Measurements from ENCODE around the gene SLC46A3. TPM values are rescaled to one million over a fixed set of nuclear protein-coding genes. Genes with fewer than 3 reads are reported as not detected.

The SLC46A3 gene
- total RNA-seq, 4 donors from 2014 or later = 8.3 to 20.7 (median 12.0) TPM

DNA sequence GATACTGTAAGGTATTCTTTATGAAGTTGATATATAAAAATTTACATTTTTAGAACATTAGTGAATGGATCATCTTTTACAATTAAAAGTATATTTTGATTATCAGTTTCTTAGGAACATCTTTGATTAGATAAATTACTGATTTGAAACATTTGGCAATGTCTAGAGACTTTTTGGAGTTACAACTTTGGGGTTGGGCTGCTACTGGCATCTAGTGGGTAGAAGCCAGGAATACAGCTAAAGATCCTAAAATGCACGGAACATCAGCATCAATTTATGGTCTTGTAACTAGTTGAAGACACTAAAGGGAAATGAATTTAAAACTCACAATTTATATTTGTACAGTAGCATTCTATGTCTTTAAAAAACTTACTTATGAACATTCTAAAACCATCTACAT is 40.0 kb downstream of the SLC46A3 start:
- WGBS, 2 donors (ENCODE audit: low coverage in 1 of 2) = 63 to 74% methylated on average over 1 of the region's 1 CpG
- ATAC-seq = no peak
- TF ChIP-seq EP300 (IDR thresholded peaks at IDR 0.05) = no peak
- no peak for TF ChIP-seq POLR2AphosphoS5 (IDR thresholded peaks at IDR 0.05)
- TF ChIP-seq POLR2A (IDR thresholded peaks at IDR 0.05) = no peak
- no peak for TF ChIP-seq CTCF (IDR thresholded peaks at IDR 0.05)
- peaks cover 4 to 65% of the 10 kb centered on the region in 2 donors for H3K36me3 ChIP-seq
- no peaks in the 10 kb centered on the region for H3K27me3 ChIP-seq
- no peak overlapping the region for H3K27ac ChIP-seq
- H3K4me1 ChIP-seq = no peaks in the 10 kb centered on the region
- no peaks in the 10 kb centered on the region for H3K9me3 ChIP-seq
- H3K4me3 ChIP-seq = no peak overlapping the region

GRCh38 chr13:28671126-28671792 is 47.5 kb downstream of the SLC46A3 start:
- ATAC-seq = no peak
- TF ChIP-seq POLR2AphosphoS5 (IDR thresholded peaks at IDR 0.05) (no peak), POLR2A (IDR thresholded peaks at IDR 0.05) (no peak), EP300 (IDR thresholded peaks at IDR 0.05) (no peak), CTCF (IDR thresholded peaks at IDR 0.05) (no peak)
- H3K27me3 ChIP-seq = no peaks in the 10 kb centered on the region
- H3K9me3 ChIP-seq = no peaks in the 10 kb centered on the region
- no peak overlapping the region for H3K4me3 ChIP-seq
- H3K36me3 ChIP-seq = peaks cover 35 to 100% of the 10 kb centered on the region in 2 donors
- H3K27ac ChIP-seq = no peak overlapping the region
- H3K4me1 ChIP-seq = no peaks in the 10 kb centered on the region

- Histone ChIP-seq H3K27me3 (no peaks in the 10 kb centered on the region), H3K9me3 (no peaks in the 10 kb centered on the region), H3K4me1 (peaks cover 0 to 3% (median 0%) of the 10 kb centered on the region in 3 donors), H3K36me3 (peaks cover 28 to 100% of the 10 kb centered on the region in 2 donors), H3K4me3 (no peak overlapping the region), H3K27ac (no peak overlapping the region)
- 88 to 91% methylated on average over 6 to 9 of the region's 9 CpGs for WGBS, 2 donors (ENCODE audit: low coverage in 1 of 2)
- no peak for TF ChIP-seq EP300 (IDR thresholded peaks at IDR 0.05)
- TF ChIP-seq POLR2AphosphoS5 (IDR thresholded peaks at IDR 0.05) = no peak
- no peak for TF ChIP-seq CTCF (IDR thresholded peaks at IDR 0.05)
- TF ChIP-seq POLR2A (IDR thresholded peaks at IDR 0.05) = no peak
- ATAC-seq = no peak
These were observed 51.8 kb downstream of the SLC46A3 start for GRCh38 chr13:28666897-28667488.

DNA sequence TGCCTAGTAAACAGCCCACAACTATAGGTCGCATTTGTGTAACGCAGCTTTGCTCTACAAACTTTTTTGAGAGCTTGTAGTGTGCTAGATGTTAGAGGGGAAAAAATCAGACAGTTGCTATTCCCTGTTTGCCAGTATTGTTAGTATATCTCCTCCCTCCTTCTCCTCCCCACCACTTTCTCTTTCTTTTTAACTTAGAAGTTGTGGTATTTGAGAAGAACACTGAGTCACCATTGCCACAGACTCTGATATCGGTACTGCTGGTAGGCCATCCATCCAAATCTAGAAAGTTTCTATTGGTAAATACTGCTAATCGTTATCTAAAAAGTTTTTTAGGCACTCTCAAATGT is 59.2 kb downstream of the SLC46A3 start:
- H3K4me3 ChIP-seq = peak overlapping the region; percentile 90 to 98
- TF ChIP-seq POLR2A (IDR thresholded peaks at IDR 0.05) (no peak), CTCF (IDR thresholded peaks at IDR 0.05) (no peak), EP300 (IDR thresholded peaks at IDR 0.05) (no peak), POLR2AphosphoS5 (IDR thresholded peaks at IDR 0.05) (no peak)
- WGBS, 2 donors (ENCODE audit: low coverage in 1 of 2) = 6 to 34% methylated on average over 3 to 4 of the region's 4 CpGs
- ATAC-seq = no peak
- H3K4me1 ChIP-seq = peaks cover 11 to 54% (median 16%) of the 10 kb centered on the region in 3 donors
- H3K9me3 ChIP-seq = no peaks in the 10 kb centered on the region
- no peaks in the 10 kb centered on the region for H3K27me3 ChIP-seq
- peaks cover 1 to 35% of the 10 kb centered on the region in 2 donors for H3K36me3 ChIP-seq
- H3K27ac ChIP-seq = peak overlapping the region; percentile 88 to 95 (median 92)

Data from gastroesophageal sphincter (tissue), 4 donors.